Measurements from ENCODE around the gene ADAM17. TPM values are rescaled to one million over a fixed set of nuclear protein-coding genes. Genes with fewer than 3 reads are reported as not detected.

Gene ADAM17
- total RNA-seq, 1 donor = 40.1 TPM

DNA sequence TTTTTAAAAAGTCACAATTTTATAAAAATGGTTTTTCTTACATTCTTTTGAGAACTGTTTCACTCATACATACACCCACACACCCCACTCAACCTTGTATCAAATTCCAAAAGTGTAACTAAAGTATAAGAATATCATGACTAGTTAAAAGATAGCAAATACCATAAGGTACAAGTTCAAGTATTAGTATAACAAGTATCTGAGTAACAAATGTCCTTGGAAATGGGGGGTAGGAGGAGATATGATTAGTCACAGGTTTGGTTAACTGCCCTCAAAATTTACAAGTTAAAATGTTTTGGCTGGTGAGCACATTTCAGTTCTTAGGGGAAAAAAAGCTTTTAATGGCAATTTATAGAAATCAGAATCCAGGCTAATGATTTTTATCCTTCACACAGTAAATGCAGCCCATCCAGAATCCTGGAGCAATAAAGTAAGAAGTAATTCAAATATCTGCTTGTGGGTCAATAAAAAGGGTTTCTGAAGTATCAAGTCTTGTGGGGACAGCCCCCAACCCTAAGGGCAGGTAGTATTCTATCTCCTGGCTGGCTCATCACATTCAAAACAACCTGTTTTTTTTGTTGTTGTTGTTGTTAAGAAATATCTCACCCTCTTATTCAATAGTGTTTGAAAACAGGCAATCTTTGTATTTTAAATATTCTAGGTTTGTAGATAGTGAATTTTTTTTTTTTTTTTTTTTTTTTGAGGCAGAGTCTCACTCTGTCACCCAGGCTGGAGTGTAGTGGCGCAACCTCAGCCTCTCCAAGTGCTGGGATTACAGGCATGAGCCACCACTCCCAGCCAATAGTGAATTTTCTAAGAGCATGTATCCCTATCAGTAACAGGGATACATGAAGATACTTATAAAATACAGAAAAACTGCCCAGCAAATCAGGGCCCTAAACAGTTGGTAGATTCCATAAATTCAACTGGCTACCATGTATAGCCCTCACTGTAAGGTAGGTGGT, 66.8 kb downstream of the ADAM17 start:
- TF ChIP-seq, protein P1, sequence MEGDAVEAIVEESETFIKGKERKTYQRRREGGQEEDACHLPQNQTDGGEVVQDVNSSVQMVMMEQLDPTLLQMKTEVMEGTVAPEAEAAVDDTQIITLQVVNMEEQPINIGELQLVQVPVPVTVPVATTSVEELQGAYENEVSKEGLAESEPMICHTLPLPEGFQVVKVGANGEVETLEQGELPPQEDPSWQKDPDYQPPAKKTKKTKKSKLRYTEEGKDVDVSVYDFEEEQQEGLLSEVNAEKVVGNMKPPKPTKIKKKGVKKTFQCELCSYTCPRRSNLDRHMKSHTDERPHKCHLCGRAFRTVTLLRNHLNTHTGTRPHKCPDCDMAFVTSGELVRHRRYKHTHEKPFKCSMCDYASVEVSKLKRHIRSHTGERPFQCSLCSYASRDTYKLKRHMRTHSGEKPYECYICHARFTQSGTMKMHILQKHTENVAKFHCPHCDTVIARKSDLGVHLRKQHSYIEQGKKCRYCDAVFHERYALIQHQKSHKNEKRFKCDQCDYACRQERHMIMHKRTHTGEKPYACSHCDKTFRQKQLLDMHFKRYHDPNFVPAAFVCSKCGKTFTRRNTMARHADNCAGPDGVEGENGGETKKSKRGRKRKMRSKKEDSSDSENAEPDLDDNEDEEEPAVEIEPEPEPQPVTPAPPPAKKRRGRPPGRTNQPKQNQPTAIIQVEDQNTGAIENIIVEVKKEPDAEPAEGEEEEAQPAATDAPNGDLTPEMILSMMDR (IDR thresholded peaks at IDR 0.05; ENCODE audit: insufficient read depth, low read length) = no peak

GRCh38 chr2:9484533-9484932, 71.1 kb downstream of the ADAM17 start:
- H3K4me3 ChIP-seq (ENCODE audit: low read depth, low read length) = no peak overlapping the region
- peak; percentile 79 for DNase-seq (ENCODE audit: low read depth)
- TF ChIP-seq, protein P1 (IDR thresholded peaks at IDR 0.05; ENCODE audit: insufficient read depth, low read length) = no peak

More for the DNA sequence above, 66.8 kb downstream of the ADAM17 start:
- peak; percentile 48 for DNase-seq (ENCODE audit: low read depth)
- no peak overlapping the region for H3K4me3 ChIP-seq (ENCODE audit: low read depth, low read length)

DNA sequence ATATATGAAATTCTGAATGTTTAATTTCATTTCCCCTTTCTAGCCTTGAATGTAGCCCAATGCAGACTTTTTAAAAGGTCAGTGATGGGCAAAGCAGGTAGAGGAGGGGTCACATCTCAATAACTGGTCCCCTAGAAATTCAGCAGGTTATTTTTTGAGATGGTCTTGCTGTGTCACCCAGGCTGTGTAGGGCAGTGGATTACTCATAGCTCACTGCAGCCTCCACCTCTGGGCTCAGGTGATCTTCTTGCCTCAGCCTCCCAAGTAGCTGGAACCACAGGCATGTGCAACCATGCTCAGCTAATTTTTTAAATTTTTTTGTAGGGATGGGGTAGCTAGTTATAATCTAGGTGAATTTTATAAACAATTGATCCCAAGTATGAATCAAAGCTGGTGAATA, 72.5 kb downstream of the ADAM17 start:
- no peak for DNase-seq (ENCODE audit: low read depth)
- no peak overlapping the region for H3K4me3 ChIP-seq (ENCODE audit: low read depth, low read length)
- TF ChIP-seq, protein P1 (IDR thresholded peaks at IDR 0.05; ENCODE audit: insufficient read depth, low read length) = no peak

DNA sequence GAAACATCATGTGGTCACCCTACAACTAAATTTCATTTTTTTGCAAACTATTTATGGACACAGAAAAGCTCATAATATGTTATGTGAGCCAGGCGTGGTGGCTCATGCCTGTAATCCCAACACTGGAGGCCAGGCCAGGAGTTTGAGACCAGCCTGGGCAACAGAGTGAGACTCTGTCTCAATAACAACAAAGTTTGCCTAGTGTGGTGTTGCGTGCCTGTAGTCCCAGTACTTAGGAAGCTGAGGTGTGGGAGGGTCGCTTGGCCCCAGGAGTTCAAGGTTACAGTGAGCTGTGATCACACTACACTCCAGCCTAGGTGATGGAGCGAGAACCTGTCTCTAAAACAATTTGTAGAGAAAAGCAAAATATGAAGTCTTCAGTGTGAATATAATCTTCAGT, 75.5 kb downstream of the ADAM17 start:
- H3K4me3 ChIP-seq (ENCODE audit: low read depth, low read length) = no peak overlapping the region
- no peak for DNase-seq (ENCODE audit: low read depth)
- TF ChIP-seq, protein P1 (IDR thresholded peaks at IDR 0.05; ENCODE audit: insufficient read depth, low read length) = no peak

DNA sequence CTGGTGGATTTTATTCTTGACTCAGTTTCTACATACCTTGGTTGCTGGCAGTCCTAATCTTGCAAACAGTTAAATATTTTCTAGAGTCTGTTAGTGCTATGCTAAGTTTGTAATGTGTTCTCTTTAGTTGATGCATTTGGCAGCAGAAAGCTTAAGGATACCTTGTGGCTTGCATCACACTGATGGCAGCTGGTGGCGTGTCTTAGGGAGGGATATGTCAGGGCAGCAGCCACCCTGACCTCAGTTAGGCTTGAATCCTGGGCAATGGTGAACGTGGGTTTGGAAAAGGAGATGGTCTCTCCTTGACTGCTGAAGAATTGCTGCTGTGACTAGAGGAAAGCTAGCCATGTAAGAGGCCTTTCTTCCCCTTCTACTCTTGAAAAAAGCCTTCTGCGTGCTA, 77.1 kb downstream of the ADAM17 start:
- DNase-seq (ENCODE audit: low read depth) = no peak
- H3K4me3 ChIP-seq (ENCODE audit: low read depth, low read length) = no peak overlapping the region
- TF ChIP-seq, protein P1 (IDR thresholded peaks at IDR 0.05; ENCODE audit: insufficient read depth, low read length) = no peak

DNA sequence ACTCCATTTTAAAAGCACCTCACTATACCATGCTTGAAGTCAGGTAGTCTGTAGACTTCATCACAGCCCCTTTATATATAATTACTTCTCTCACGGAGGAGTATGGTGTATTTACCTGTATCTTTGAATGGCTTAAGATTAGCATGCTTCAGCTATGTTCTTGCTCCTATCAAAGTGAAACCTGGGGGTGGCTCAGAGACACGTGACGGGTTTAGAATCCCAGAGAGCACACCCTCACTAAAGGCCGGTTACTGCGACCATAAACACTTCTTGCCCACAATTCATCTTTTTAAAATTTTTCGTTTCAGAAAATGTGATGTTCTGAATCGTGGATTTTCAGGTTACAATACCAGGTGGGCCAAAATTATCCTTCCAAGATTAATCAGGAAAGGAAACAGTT, 77.7 kb downstream of the ADAM17 start:
- no peak overlapping the region for H3K4me3 ChIP-seq (ENCODE audit: low read depth, low read length)
- DNase-seq (ENCODE audit: low read depth) = no peak
- TF ChIP-seq, protein P1 (IDR thresholded peaks at IDR 0.05; ENCODE audit: insufficient read depth, low read length) = no peak

Data from fibroblast of the aortic adventitia (primary cell).